PC-9 (cell line): ENCODE results near the gene PILRA. TPM values are rescaled to one million over a fixed set of nuclear protein-coding genes. Genes with fewer than 3 reads are reported as not detected.

Source experiments
- BruUV-seq: library from RNA; stranded (reverse); fragments of 400-500 nt; replicated peaks from 2 replicates; lab custom pipeline; 2021; lab: Mats Ljungman, UMichigan
- CTCF ChIA-PET: fragments of 300-600 bp; sonication (Branson Sonifier 250); formaldehyde crosslinking; loops from one replicate; lab custom pipeline; 2022; ENCODE audit warnings: antibody characterized with exemption; lab: Charles Lee
- POLR2A ChIA-PET: fragments of 300-600 bp; sonication (Branson Sonifier 250); formaldehyde crosslinking; loops from one replicate; lab custom pipeline; 2022; ENCODE audit warnings: antibody characterized with exemption; ENCODE audit not compliant: unreplicated experiment; lab: Charles Lee
- DNase-seq, 2 experiments: peaks; one replicate each; pipeline versions ENCODE4 v3.0.0 to v3.0.0-alpha.2; 2015 to 2022; ENCODE audit warnings: mixed read lengths in 1 of 2
- H2AFZ ChIP-seq: fragments of 200-600 bp; sonication (generic); 2 replicates; pipeline ENCODE4 v1.8.1; 2017; ENCODE audit warnings: antibody characterized with exemption
- H3F3A ChIP-seq: fragments of 200-600 bp; sonication (generic); 2 replicates; pipeline ENCODE4 v1.8.1; 2017; ENCODE audit warnings: antibody characterized with exemption, mild to moderate bottlenecking, low read depth; ENCODE audit not compliant: insufficient read depth
- H3K27ac ChIP-seq: fragments of 200-600 bp; sonication (generic); 2 replicates; pipeline ENCODE4 v1.6.1; 2016; ENCODE audit warnings: mixed run types
- H3K27me3 ChIP-seq: fragments of 200-600 bp; sonication (generic); 2 replicates; pipeline ENCODE4 v1.6.1; 2016; ENCODE audit warnings: low read depth, mixed run types; ENCODE audit not compliant: insufficient read depth
- H3K36me3 ChIP-seq: fragments of 200-600 bp; sonication (generic); 2 replicates; pipeline ENCODE4 v1.6.1; 2016; ENCODE audit warnings: low read depth, mixed run types
- H3K4me1 ChIP-seq: fragments of 200-600 bp; sonication (generic); replicated peaks from 2 replicates; pipeline ENCODE4 v1.6.1; 2016; ENCODE audit warnings: mixed run types; ENCODE audit not compliant: insufficient read depth
- H3K4me2 ChIP-seq: fragments of 200-600 bp; sonication (generic); 2 replicates; pipeline ENCODE4 v1.6.1; 2017; ENCODE audit warnings: mixed run types
- H3K4me3 ChIP-seq: fragments of 200-600 bp; sonication (generic); 2 replicates; pipeline ENCODE4 v1.6.1; 2016; ENCODE audit warnings: mixed run types
- H3K79me2 ChIP-seq: fragments of 200-600 bp; sonication (generic); 2 replicates; pipeline ENCODE4 v1.6.1; 2017; ENCODE audit warnings: low read depth, mixed run types
- H3K9me2 ChIP-seq: fragments of 200-600 bp; sonication (generic); 2 replicates; pipeline ENCODE4 v1.8.1; 2017; ENCODE audit warnings: mild to moderate bottlenecking; ENCODE audit not compliant: insufficient read depth
- H3K9me3 ChIP-seq: fragments of 200-600 bp; sonication (generic); 2 replicates; pipeline ENCODE4 v1.8.1; 2016; ENCODE audit warnings: low read depth; ENCODE audit not compliant: insufficient read depth
- H4K20me1 ChIP-seq: fragments of 200-600 bp; sonication (generic); 2 replicates; pipeline ENCODE4 v1.8.1; 2017; ENCODE audit not compliant: insufficient read depth
- EZH2 ChIP-seq: fragments of 200-600 bp; sonication (generic); IDR thresholded peaks from 2 replicates; pipeline ENCODE4 v1.8.0; 2017; ENCODE audit warnings: antibody characterized with exemption, low read depth
- intact Hi-C: fragments of 100-400 bp; cut with micrococcal nuclease; formaldehyde crosslinking; loops from one replicate; pipeline ENCODE4 v1.10.0; 2022; ENCODE audit not compliant: unreplicated experiment
- total RNA-seq: library from RNA; stranded (reverse); gene quantifications from 2 replicates; pipeline ENCODE4 v1.2.3, GENCODE V29; 2021
- TF ChIP-seq, protein P1 (sequence below): fragments of 200-600 bp; sonication (generic); conservative IDR thresholded peaks from 2 replicates; pipeline ENCODE4 v1.6.1; 2017; ENCODE audit warnings: mixed run types, antibody characterized with exemption, mild to moderate bottlenecking, moderate library complexity

The PILRA gene
- total RNA-seq, 1 experiment from 2014 or later: 2.8 TPM

DNA sequence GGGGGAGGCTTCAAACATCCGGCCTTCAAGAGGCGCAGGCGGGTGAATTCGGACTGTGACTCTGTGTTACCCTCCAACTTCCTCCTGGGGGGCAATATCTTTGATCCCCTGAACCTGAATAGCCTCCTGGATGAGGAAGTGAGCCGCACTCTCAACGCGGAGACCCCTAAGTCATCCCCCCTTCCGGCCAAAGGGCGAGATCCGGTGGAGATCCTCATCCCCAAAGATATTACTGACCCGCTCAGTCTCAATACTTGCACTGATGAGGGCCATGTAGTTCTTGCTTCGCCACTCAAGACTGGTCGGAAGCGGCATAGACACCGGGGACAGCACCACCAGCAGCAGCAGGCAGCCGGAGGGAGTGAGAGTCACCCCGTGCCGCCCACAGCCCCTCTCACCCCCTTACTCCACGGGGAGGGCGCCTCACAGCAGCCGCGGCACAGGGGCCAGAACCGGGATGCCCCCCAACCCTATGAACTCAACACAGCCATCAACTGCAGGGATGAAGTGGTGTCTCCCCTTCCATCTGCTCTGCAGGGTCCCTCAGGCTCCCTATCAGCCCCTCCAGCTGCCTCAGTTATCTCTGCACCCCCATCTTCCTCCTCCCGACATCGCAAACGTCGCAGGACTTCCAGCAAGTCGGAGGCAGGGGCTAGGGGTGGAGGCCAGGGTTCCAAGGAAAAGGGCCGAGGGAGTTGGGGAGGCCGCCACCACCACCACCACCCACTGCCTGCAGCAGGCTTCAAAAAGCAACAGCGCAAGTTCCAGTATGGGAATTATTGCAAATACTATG, 57.4 kb downstream of the PILRA start:
- CTCF ChIA-PET: interaction anchor here (0.5 kb wide), 1 partner anchor 156 kb away, joined by 5 read pairs; no protein-coding TSS in a partner anchor
- H2AFZ ChIP-seq: no peak overlapping the region

DNA sequence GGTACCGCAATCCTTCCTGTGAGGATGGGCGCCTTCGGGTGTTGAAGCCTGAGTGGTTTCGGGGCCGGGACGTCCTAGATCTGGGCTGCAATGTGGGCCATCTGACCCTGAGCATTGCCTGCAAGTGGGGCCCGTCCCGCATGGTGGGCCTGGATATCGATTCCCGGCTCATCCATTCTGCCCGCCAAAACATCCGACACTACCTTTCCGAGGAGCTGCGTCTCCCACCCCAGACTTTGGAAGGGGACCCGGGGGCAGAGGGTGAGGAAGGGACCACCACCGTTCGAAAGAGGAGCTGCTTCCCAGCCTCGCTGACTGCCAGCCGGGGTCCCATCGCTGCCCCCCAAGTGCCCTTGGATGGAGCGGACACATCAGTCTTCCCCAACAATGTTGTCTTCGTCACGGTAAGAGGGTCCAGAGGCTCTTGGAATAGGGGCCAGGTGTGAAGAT, 58.0 kb downstream of the PILRA start:
- BruUV-seq: no TSS peak
- Histone ChIP-seq H3F3A (peaks cover 47% of the 10 kb centered on the region), H3K9me3 (no peaks in the 10 kb centered on the region), H3K27ac (no peak overlapping the region), H3K4me3 (peak overlapping the region; percentile 66; the same call in 1 of the 2 replicates), H3K79me2 (peaks cover 61% of the 10 kb centered on the region), H3K4me2 (peak overlapping the region; percentile 80), H3K4me1 (peaks cover 45% of the 10 kb centered on the region), H4K20me1 (peaks cover 6% of the 10 kb centered on the region), H3K36me3 (peaks cover 26% of the 10 kb centered on the region; the same call in 1 of the 2 replicates), H3K27me3 (no peaks in the 10 kb centered on the region), H2AFZ (no peak overlapping the region), H3K9me2 (no peaks in the 10 kb centered on the region)
- intact Hi-C loops: no loop called here
- DNase-seq: no peak
- TF ChIP-seq, protein P1, sequence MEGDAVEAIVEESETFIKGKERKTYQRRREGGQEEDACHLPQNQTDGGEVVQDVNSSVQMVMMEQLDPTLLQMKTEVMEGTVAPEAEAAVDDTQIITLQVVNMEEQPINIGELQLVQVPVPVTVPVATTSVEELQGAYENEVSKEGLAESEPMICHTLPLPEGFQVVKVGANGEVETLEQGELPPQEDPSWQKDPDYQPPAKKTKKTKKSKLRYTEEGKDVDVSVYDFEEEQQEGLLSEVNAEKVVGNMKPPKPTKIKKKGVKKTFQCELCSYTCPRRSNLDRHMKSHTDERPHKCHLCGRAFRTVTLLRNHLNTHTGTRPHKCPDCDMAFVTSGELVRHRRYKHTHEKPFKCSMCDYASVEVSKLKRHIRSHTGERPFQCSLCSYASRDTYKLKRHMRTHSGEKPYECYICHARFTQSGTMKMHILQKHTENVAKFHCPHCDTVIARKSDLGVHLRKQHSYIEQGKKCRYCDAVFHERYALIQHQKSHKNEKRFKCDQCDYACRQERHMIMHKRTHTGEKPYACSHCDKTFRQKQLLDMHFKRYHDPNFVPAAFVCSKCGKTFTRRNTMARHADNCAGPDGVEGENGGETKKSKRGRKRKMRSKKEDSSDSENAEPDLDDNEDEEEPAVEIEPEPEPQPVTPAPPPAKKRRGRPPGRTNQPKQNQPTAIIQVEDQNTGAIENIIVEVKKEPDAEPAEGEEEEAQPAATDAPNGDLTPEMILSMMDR: no peak
- no peak for TF ChIP-seq EZH2
- POLR2A ChIA-PET: no interaction called here
- CTCF ChIA-PET: no interaction called here

More for the DNA sequence above, 57.4 kb downstream of the PILRA start:
- H3K4me1 ChIP-seq: peaks cover 45% of the 10 kb centered on the region
- no peaks in the 10 kb centered on the region for H3K9me3 ChIP-seq
- peaks cover 60% of the 10 kb centered on the region for H3K79me2 ChIP-seq
- peak overlapping the region; percentile 80 for H3K4me2 ChIP-seq
- intact Hi-C loops: no loop called here
- H3K4me3 ChIP-seq: peak overlapping the region; percentile 66
- no peak for DNase-seq
- H3F3A ChIP-seq: peaks cover 49% of the 10 kb centered on the region
- POLR2A ChIA-PET: interaction anchor here (0.6 to 0.7 kb wide), 3 partner anchors 14 to 184 kb away, joined by 4 to 5 read pairs (median 4); partner anchors contain the start of gene MOSPD3
- H3K27me3 ChIP-seq: no peaks in the 10 kb centered on the region
- H3K9me2 ChIP-seq: no peaks in the 10 kb centered on the region
- peaks cover 26% of the 10 kb centered on the region; the same call in 1 of the 2 replicates for H3K36me3 ChIP-seq
- no peak for TF ChIP-seq EZH2
- TF ChIP-seq, protein P1: no peak
- BruUV-seq: no TSS peak
- H4K20me1 ChIP-seq: peaks cover 6% of the 10 kb centered on the region
- peak overlapping the region; percentile 93; the same call in 1 of the 2 replicates for H3K27ac ChIP-seq

DNA sequence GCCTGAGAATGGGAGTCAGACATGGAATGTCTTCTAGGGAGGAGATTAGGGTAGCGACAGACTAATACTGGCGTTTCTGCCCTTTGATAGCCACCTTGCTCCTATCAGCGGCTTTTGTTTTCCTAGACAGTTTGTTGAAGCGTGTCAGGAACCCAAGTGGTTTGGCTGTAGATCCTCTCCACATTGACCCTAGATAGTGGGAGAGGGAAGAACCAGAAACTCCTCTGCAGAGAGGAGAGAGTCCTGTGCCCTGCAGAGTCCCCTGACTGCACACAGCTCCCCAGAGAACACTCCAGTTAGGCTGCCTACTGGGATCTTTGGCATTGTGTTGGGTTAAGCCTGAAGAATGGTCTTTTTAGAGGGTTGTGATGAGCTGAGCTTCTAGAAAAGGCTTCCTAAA, 58.8 kb downstream of the PILRA start:
- CTCF ChIA-PET: no interaction called here
- H3K4me1 ChIP-seq: peaks cover 45% of the 10 kb centered on the region
- TF ChIP-seq EZH2: no peak
- TF ChIP-seq, protein P1: no peak

More for the DNA sequence above, 58.8 kb downstream of the PILRA start:
- Histone ChIP-seq H3K27ac (no peak overlapping the region), H3K4me3 (no peak overlapping the region; the same call in 1 of the 2 replicates), H3K36me3 (peaks cover 26% of the 10 kb centered on the region; the same call in 1 of the 2 replicates), H3K27me3 (no peaks in the 10 kb centered on the region), H3K79me2 (peaks cover 61% of the 10 kb centered on the region), H3K4me2 (peak overlapping the region; percentile 80), H3K9me3 (no peaks in the 10 kb centered on the region), H4K20me1 (peaks cover 6% of the 10 kb centered on the region), H2AFZ (no peak overlapping the region), H3K9me2 (no peaks in the 10 kb centered on the region), H3F3A (peaks cover 47% of the 10 kb centered on the region)
- BruUV-seq: no TSS peak
- DNase-seq: no peak
- intact Hi-C loops: no loop called here
- POLR2A ChIA-PET: interaction anchor here (0.6 kb wide), 1 partner anchor 421 kb away, joined by 4 read pairs; the partner anchor contains the start of gene SLC12A9
